Measurements from ENCODE around the gene FN3KRP. TPM values are rescaled to one million over a fixed set of nuclear protein-coding genes. Genes with fewer than 3 reads are reported as not detected.
"Not testable (repeated sequence)": the region's sequence is repeated elsewhere in the genome, so short reads cannot be mapped to it uniquely, and the experiment has no call there.

Gene FN3KRP
- polyA plus RNA-seq, 3 donors: 16.5 to 24.8 (median 23.2) TPM

DNA sequence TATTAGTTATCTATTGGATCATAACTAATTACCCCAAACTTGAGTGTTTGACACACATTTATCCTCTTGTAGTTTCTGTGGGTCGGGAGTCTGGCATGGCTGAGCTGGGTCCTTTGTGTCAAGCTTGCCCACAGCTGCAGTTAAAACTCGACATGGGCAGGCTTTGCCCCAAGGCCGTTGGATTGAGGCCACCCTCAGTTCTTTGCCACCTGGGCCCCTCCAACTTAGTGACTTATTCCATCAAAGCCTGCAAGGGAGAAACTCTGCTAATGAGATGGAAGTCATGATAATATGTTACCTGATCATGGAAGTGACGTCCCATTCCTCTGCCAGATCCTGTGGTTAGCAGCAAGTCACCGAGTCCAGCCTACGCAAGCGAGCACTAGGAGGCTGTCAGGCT is 52.5 kb downstream of the FN3KRP start:
- WGBS (ENCODE audit: insufficient coverage): 100% methylated on average over 5 of the region's 7 CpGs
- no peak for DNase-seq
- peaks cover 20 to 55% of the 10 kb centered on the region in 2 donors for H3K36me3 ChIP-seq (replicated peaks in 1 of 2; ENCODE audit: control insufficient read depth in 1 of 2, insufficient read depth in 2 of 2, low read length in 2 of 2)
- no peaks in the 10 kb centered on the region for H3K9me3 ChIP-seq (replicated peaks in 1 of 2; ENCODE audit: control insufficient read depth in 1 of 2, insufficient read depth in 1 of 2, low read length in 2 of 2)
- TF ChIP-seq, protein P1, sequence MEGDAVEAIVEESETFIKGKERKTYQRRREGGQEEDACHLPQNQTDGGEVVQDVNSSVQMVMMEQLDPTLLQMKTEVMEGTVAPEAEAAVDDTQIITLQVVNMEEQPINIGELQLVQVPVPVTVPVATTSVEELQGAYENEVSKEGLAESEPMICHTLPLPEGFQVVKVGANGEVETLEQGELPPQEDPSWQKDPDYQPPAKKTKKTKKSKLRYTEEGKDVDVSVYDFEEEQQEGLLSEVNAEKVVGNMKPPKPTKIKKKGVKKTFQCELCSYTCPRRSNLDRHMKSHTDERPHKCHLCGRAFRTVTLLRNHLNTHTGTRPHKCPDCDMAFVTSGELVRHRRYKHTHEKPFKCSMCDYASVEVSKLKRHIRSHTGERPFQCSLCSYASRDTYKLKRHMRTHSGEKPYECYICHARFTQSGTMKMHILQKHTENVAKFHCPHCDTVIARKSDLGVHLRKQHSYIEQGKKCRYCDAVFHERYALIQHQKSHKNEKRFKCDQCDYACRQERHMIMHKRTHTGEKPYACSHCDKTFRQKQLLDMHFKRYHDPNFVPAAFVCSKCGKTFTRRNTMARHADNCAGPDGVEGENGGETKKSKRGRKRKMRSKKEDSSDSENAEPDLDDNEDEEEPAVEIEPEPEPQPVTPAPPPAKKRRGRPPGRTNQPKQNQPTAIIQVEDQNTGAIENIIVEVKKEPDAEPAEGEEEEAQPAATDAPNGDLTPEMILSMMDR (IDR thresholded peaks at IDR 0.05): no peak
- H3K4me1 ChIP-seq (ENCODE audit: control insufficient read depth in 1 of 2, insufficient read depth in 2 of 2, low read length in 2 of 2): no peaks in the 10 kb centered on the region
- H4K20me1 ChIP-seq (ENCODE audit: insufficient read depth, low read length): no peaks in the 10 kb centered on the region
- no peaks in the 10 kb centered on the region for H3K79me2 ChIP-seq (ENCODE audit: insufficient read depth, low read length)
- intact Hi-C loops (cut with micrococcal nuclease): no loop called here
- peaks cover 0 to 6% (median 0%) of the 10 kb centered on the region in 7 donors for H3K9me3 Mint-ChIP-seq
- H2AFZ ChIP-seq (ENCODE audit: insufficient read depth, low read depth, low read length, poor library complexity, severe bottlenecking): no peak overlapping the region
- no peak overlapping the region for H3K4me2 ChIP-seq (replicated peaks; ENCODE audit: extremely low read depth, low read length, poor library complexity, severe bottlenecking)
- H3K27ac ChIP-seq (ENCODE audit: low read depth in 1 of 2, low read length in 2 of 2): no peak overlapping the region
- peaks cover 0 to 3% (median 0%) of the 10 kb centered on the region in 3 donors for H3K27me3 Mint-ChIP-seq (ENCODE audit: low read depth in 3 of 3)
- H3K27ac Mint-ChIP-seq: no peak overlapping the region
- no peak overlapping the region for H3K9ac ChIP-seq (ENCODE audit: insufficient read depth, low read length, poor library complexity, severe bottlenecking)
- H3K4me3 ChIP-seq (replicated peaks in 1 of 3; ENCODE audit: low read depth in 2 of 3, low read length in 3 of 3): no peak overlapping the region
- no peaks in the 10 kb centered on the region for H3K27me3 ChIP-seq (ENCODE audit: control insufficient read depth in 2 of 2, insufficient read depth in 2 of 2, low read length in 2 of 2)
- H3K36me3 Mint-ChIP-seq: peaks cover 53 to 80% of the 10 kb centered on the region in 2 donors
- H3K4me3 Mint-ChIP-seq: no peak overlapping the region
- H3K4me1 Mint-ChIP-seq: peaks cover 3% of the 10 kb centered on the region

DNA sequence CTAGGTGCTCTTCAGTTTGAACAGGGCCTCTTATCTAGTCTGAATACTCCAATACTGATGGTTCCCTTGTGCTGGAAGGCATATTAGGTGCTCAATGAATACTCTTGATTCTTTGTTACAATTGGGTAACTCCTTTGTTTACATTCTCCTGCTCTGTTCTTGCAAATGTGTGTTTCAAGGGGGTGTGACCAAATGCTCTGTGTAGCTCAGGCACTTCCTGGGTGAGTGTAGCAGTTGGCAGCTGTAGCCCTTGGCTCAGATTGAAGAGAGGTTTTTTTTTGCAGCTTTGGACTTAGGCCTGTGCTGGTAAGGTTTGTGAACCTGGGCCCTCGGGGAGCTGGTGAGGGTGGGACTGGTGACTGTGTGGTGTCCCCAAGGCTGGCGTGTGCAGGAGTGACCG is 55.5 kb downstream of the FN3KRP start:
- no peak for DNase-seq
- Mint-ChIP-seq H3K27me3 (ENCODE audit: low read depth in 3 of 3) (peaks cover 0 to 3% (median 0%) of the 10 kb centered on the region in 3 donors), H3K36me3 (peaks cover 42 to 75% of the 10 kb centered on the region in 2 donors), H3K4me3 (no peak overlapping the region), H3K27ac (no peak overlapping the region), H3K4me1 (peaks cover 7% of the 10 kb centered on the region), H3K9me3 (peaks cover 0 to 6% (median 0%) of the 10 kb centered on the region in 7 donors)
- Histone ChIP-seq H3K27ac (ENCODE audit: low read depth in 1 of 2, low read length in 2 of 2) (no peak overlapping the region), H3K4me1 (ENCODE audit: control insufficient read depth in 1 of 2, insufficient read depth in 2 of 2, low read length in 2 of 2) (peaks cover 0 to 5% of the 10 kb centered on the region in 2 donors), H2AFZ (ENCODE audit: insufficient read depth, low read depth, low read length, poor library complexity, severe bottlenecking) (no peak overlapping the region), H3K4me2 (replicated peaks; ENCODE audit: extremely low read depth, low read length, poor library complexity, severe bottlenecking) (no peak overlapping the region), H3K9ac (ENCODE audit: insufficient read depth, low read length, poor library complexity, severe bottlenecking) (no peak overlapping the region), H3K4me3 (replicated peaks in 1 of 3; ENCODE audit: low read depth in 2 of 3, low read length in 3 of 3) (no peak overlapping the region), H3K36me3 (replicated peaks in 1 of 2; ENCODE audit: control insufficient read depth in 1 of 2, insufficient read depth in 2 of 2, low read length in 2 of 2) (peaks cover 18 to 45% of the 10 kb centered on the region in 2 donors), H3K79me2 (ENCODE audit: insufficient read depth, low read length) (no peaks in the 10 kb centered on the region), H3K9me3 (replicated peaks in 1 of 2; ENCODE audit: control insufficient read depth in 1 of 2, insufficient read depth in 1 of 2, low read length in 2 of 2) (no peaks in the 10 kb centered on the region), H3K27me3 (ENCODE audit: control insufficient read depth in 2 of 2, insufficient read depth in 2 of 2, low read length in 2 of 2) (no peaks in the 10 kb centered on the region), H4K20me1 (ENCODE audit: insufficient read depth, low read length) (no peaks in the 10 kb centered on the region)
- TF ChIP-seq, protein P1 (IDR thresholded peaks at IDR 0.05): no peak
- WGBS (ENCODE audit: insufficient coverage): 96% methylated on average over 3 of the region's 3 CpGs
- intact Hi-C loops (cut with micrococcal nuclease): loop anchor here (5.0 to 10.0 kb wide), 2 partner anchors 105 to 417 kb away; partner anchors contain the start of gene TEX19 (in 1 of the 2)

DNA sequence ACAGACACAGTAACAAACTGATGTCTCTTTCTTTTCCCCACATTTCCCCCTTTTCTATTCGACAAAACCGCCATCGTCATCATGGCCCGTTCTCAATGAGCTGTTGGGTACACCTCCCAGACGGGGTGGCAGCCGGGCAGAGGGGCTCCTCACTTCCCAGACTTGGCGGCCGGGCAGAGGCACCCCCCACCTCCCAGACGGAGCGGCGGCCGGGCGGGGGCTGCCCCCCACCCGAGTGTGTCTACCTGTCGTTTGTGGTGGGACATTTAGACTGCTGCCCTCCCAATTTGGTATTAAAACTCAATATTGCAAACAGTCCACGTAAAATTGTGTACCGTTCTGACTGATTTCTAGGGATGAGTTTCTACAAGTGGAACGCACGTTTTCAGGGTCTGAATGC is 58.0 kb downstream of the FN3KRP start:
- H3K9ac ChIP-seq (ENCODE audit: insufficient read depth, low read length, poor library complexity, severe bottlenecking); H3K79me2 ChIP-seq (ENCODE audit: insufficient read depth, low read length); H3K4me1 ChIP-seq (ENCODE audit: control insufficient read depth in 1 of 2, insufficient read depth in 2 of 2, low read length in 2 of 2); H3K27ac ChIP-seq (ENCODE audit: low read depth in 1 of 2, low read length in 2 of 2); H3K4me1 Mint-ChIP-seq; H4K20me1 ChIP-seq (ENCODE audit: insufficient read depth, low read length); H3K9me3 ChIP-seq (replicated peaks in 1 of 2; ENCODE audit: control insufficient read depth in 1 of 2, insufficient read depth in 1 of 2, low read length in 2 of 2); H3K9me3 Mint-ChIP-seq; H3K4me3 Mint-ChIP-seq; H3K4me3 ChIP-seq (replicated peaks in 1 of 3; ENCODE audit: low read depth in 2 of 3, low read length in 3 of 3); DNase-seq; H3K27ac Mint-ChIP-seq; H2AFZ ChIP-seq (ENCODE audit: insufficient read depth, low read depth, low read length, poor library complexity, severe bottlenecking); H3K27me3 Mint-ChIP-seq (ENCODE audit: low read depth in 3 of 3); H3K27me3 ChIP-seq (ENCODE audit: control insufficient read depth in 2 of 2, insufficient read depth in 2 of 2, low read length in 2 of 2); H3K4me2 ChIP-seq (replicated peaks; ENCODE audit: extremely low read depth, low read length, poor library complexity, severe bottlenecking): not testable (repeated sequence)
- intact Hi-C loops (cut with micrococcal nuclease): loop anchor here (5.0 to 10.0 kb wide), 2 partner anchors 107 to 420 kb away; partner anchors contain the start of gene TEX19 (in 1 of the 2)
- 84% methylated on average over 7 of the region's 19 CpGs for WGBS (ENCODE audit: insufficient coverage)
- H3K36me3 ChIP-seq (replicated peaks in 1 of 2; ENCODE audit: control insufficient read depth in 1 of 2, insufficient read depth in 2 of 2, low read length in 2 of 2): peaks cover 4 to 27% of the 10 kb centered on the region in 2 donors
- peaks cover 29 to 60% of the 10 kb centered on the region in 2 donors for H3K36me3 Mint-ChIP-seq

All from CD14-positive monocyte (primary cell).